DND-41 (cell line): ENCODE measurements around the gene DPH6.

Source experiments
- EZH2 ChIP-seq: IDR thresholded peaks from 3 replicates; pipeline ENCODE4 v1.6.1; 2012; ENCODE audit warnings: borderline replicate concordance, low read depth, mild to moderate bottlenecking, moderate library complexity, low read length, inconsistent platforms; ENCODE audit not compliant: severe bottlenecking
- TF ChIP-seq, protein P1 (sequence below): IDR thresholded peaks from 2 replicates; pipeline ENCODE4 v1.5.1; 2012; ENCODE audit warnings: borderline replicate concordance, low read length, moderate library complexity, mild to moderate bottlenecking; ENCODE audit not compliant: poor library complexity, severe bottlenecking; ENCODE audit errors: extremely low read depth

DNA sequence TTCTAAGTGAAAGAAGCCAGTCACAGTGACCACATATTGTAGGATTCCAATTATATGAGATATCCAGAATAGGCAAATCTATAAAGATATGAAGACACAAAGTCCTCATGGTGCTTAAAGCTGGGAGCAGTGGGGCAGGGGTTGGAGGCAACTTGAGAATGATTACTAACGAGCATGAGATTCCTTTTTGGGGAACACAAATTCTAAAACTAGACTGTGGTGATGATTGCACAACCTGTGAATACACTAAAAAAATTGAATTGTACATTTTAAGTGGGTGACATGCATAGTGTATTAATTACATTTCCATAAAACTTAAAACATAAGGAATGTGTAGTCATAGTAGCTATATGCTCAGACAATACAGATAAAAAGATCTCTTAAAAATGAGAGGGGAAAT, 103.2 kb downstream of the DPH6 start:
- no peak for TF ChIP-seq EZH2
- TF ChIP-seq, protein P1, sequence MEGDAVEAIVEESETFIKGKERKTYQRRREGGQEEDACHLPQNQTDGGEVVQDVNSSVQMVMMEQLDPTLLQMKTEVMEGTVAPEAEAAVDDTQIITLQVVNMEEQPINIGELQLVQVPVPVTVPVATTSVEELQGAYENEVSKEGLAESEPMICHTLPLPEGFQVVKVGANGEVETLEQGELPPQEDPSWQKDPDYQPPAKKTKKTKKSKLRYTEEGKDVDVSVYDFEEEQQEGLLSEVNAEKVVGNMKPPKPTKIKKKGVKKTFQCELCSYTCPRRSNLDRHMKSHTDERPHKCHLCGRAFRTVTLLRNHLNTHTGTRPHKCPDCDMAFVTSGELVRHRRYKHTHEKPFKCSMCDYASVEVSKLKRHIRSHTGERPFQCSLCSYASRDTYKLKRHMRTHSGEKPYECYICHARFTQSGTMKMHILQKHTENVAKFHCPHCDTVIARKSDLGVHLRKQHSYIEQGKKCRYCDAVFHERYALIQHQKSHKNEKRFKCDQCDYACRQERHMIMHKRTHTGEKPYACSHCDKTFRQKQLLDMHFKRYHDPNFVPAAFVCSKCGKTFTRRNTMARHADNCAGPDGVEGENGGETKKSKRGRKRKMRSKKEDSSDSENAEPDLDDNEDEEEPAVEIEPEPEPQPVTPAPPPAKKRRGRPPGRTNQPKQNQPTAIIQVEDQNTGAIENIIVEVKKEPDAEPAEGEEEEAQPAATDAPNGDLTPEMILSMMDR, result no peak
